Measurements from ENCODE around the gene HOXB9. TPM values are rescaled to one million over a fixed set of nuclear protein-coding genes. Genes with fewer than 3 reads are reported as not detected.

The HOXB9 gene
- total RNA-seq, 5 donors from 2014 or later (not counting 1 experiment from before 2014, with no cell fraction given), result 0.19 to 0.43 (median 0.30) TPM; not detected in 1

GRCh38 chr17:48599354-48599753 is 26.8 kb downstream of the HOXB9 start:
- DNase-seq (no peak), ATAC-seq (replicated peaks in 1 of 4) (no peak)
- H3K4me1 Mint-ChIP-seq, result peaks cover 35 to 49% (median 37%) of the 10 kb centered on the region in 3 donors
- no peaks in the 10 kb centered on the region for H3K9me3 Mint-ChIP-seq
- Histone ChIP-seq H3K27ac (ENCODE audit: low read length) (no peak overlapping the region), H3K4me1 (ENCODE audit: control insufficient read depth in 1 of 2, extremely low read depth in 1 of 2, insufficient read depth in 2 of 2, low read length in 2 of 2) (peaks cover 8 to 57% of the 10 kb centered on the region in 2 experiments), H3K36me3 (ENCODE audit: control insufficient read depth in 2 of 2, extremely low read depth in 1 of 2, insufficient read depth in 1 of 2, low read length in 1 of 2) (no peaks in the 10 kb centered on the region), H3K27me3 (replicated peaks in 1 of 2; ENCODE audit: control insufficient read depth in 2 of 2, extremely low read depth in 1 of 2, insufficient read depth in 2 of 2, low read length in 1 of 2) (peaks cover 15 to 97% of the 10 kb centered on the region in 2 experiments), H3K4me3 (ENCODE audit: control insufficient read depth in 1 of 2, extremely low read depth in 1 of 2, low read length in 1 of 2) (no peak overlapping the region), H3K9me3 (no peaks in the 10 kb centered on the region)
- ChIA-PET POLR2A (no interaction called here), CTCF (no interaction called here)
- peaks cover 90 to 96% of the 10 kb centered on the region in 2 donors for H3K27me3 Mint-ChIP-seq
- no peak overlapping the region for H3K4me3 Mint-ChIP-seq
- no peak overlapping the region for H3K27ac Mint-ChIP-seq
- no CpG with 5 or more reads among the region's 5 CpGs for WGBS (ENCODE audit: insufficient coverage)
- H3K36me3 Mint-ChIP-seq, result no peaks in the 10 kb centered on the region

DNA sequence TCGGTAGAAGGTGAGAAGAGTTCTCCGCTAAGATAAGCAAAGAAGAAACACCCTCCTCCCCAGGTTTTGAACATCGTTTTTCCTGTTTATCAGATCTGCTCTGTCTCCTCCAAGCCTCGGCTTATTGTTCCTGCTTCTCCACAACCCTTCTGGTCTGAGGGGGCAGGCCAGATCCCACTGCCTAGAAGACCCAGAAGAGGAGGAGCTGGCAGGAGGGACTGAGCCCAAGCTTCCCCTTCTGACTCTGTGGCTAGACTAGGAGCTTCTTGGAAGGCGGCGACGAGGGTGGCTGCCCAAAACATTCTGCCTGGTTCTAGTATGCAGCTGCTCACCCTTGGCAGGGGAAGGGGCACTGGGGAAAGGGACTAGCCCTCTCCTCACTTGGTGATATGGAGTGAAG is 27.4 kb downstream of the HOXB9 start:
- Histone ChIP-seq H3K27ac (ENCODE audit: low read length) (no peak overlapping the region), H3K4me3 (ENCODE audit: control insufficient read depth in 1 of 2, extremely low read depth in 1 of 2, low read length in 1 of 2) (no peak overlapping the region), H3K9me3 (no peaks in the 10 kb centered on the region), H3K4me1 (ENCODE audit: control insufficient read depth in 1 of 2, extremely low read depth in 1 of 2, insufficient read depth in 2 of 2, low read length in 2 of 2) (peaks cover 8 to 56% of the 10 kb centered on the region in 2 experiments), H3K27me3 (replicated peaks in 1 of 2; ENCODE audit: control insufficient read depth in 2 of 2, extremely low read depth in 1 of 2, insufficient read depth in 2 of 2, low read length in 1 of 2) (peaks cover 12 to 96% of the 10 kb centered on the region in 2 experiments), H3K36me3 (ENCODE audit: control insufficient read depth in 2 of 2, extremely low read depth in 1 of 2, insufficient read depth in 1 of 2, low read length in 1 of 2) (no peaks in the 10 kb centered on the region)
- no peaks in the 10 kb centered on the region for H3K36me3 Mint-ChIP-seq
- ATAC-seq (replicated peaks in 1 of 4) (no peak), DNase-seq (no peak)
- H3K27ac Mint-ChIP-seq, result no peak overlapping the region
- peaks cover 90 to 96% of the 10 kb centered on the region in 2 donors for H3K27me3 Mint-ChIP-seq
- 67% methylated on average over 1 of the region's 7 CpGs for WGBS (ENCODE audit: insufficient coverage)
- POLR2A ChIA-PET, result no interaction called here
- CTCF ChIA-PET, result interaction anchor here in 1 of 2 donors (0.9 kb wide), 1 partner anchor 14 kb away, joined by 4 read pairs; no protein-coding TSS in a partner anchor
- H3K4me1 Mint-ChIP-seq, result peaks cover 35 to 53% (median 38%) of the 10 kb centered on the region in 3 donors
- peak overlapping the region; percentile 10 to 81 (median 74) for H3K4me3 Mint-ChIP-seq
- H3K9me3 Mint-ChIP-seq, result no peaks in the 10 kb centered on the region

DNA sequence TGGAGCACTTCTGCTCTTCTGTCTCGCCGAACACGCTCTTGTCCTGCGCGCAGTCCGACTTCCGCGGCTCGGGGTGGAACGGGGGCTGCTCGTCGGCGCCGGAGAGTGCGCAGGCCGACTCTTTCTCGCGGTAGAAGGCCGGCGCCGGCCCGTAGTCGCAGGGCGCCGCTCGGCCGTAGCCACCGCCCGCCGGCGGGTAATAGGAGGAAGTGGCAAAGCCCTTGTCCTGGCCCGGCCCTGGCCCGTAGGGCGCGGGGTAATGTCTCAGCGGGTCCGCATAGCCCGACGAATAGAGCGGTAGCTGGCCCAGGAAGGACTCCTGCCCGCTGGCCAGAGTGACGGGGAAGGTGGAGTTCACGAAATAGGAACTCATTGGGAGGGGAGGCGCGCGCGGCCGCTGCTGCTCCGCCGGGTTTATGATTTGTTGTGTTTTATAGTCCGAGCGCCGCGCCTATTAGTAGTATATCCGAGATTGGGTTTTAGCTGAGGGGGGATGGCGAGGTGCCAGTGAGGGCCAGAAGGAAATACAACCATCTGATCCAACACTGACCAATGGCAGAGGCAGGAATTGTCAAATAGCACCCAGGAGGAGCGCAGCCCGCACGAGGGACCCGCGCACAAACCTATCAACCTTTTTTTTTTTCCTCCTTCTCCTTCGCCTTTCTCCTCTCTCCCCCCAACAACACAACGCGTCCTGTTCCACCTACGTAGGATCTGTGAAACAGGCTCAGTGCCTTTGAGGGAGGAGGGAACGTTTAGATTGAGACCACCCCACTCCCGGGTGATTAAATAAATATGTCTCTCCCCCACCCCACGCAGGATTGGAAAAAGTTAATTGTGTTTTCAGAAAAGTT is 28.2 kb downstream of the HOXB9 start:
- Mint-ChIP-seq H3K27ac (no peak overlapping the region), H3K4me3 (peak overlapping the region; percentile 64 to 81 (median 74)), H3K36me3 (no peaks in the 10 kb centered on the region), H3K4me1 (peaks cover 42 to 53% (median 46%) of the 10 kb centered on the region in 3 donors), H3K9me3 (no peaks in the 10 kb centered on the region), H3K27me3 (peaks cover 89 to 94% of the 10 kb centered on the region in 2 donors)
- CTCF ChIA-PET, result interaction anchor here in 1 of 2 donors (0.9 kb wide), 1 partner anchor 15 kb away, joined by 4 read pairs; no protein-coding TSS in a partner anchor
- H3K27ac ChIP-seq (ENCODE audit: low read length), result no peak overlapping the region
- peak overlapping the region; percentile 41 to 46 for H3K4me3 ChIP-seq (ENCODE audit: control insufficient read depth in 1 of 2, extremely low read depth in 1 of 2, low read length in 1 of 2)
- no peaks in the 10 kb centered on the region for H3K9me3 ChIP-seq
- H3K27me3 ChIP-seq (replicated peaks in 1 of 2; ENCODE audit: control insufficient read depth in 2 of 2, extremely low read depth in 1 of 2, insufficient read depth in 2 of 2, low read length in 1 of 2), result peaks cover 12 to 95% of the 10 kb centered on the region in 2 experiments
- DNase-seq (peak in 5 of 35 experiments; percentile 37 to 50 (median 42)), ATAC-seq (replicated peaks in 1 of 4) (peak; percentile 15 to 52 (median 36))
- no peaks in the 10 kb centered on the region for H3K36me3 ChIP-seq (ENCODE audit: control insufficient read depth in 2 of 2, extremely low read depth in 1 of 2, insufficient read depth in 1 of 2, low read length in 1 of 2)
- peaks cover 12 to 60% of the 10 kb centered on the region in 2 experiments for H3K4me1 ChIP-seq (ENCODE audit: control insufficient read depth in 1 of 2, extremely low read depth in 1 of 2, insufficient read depth in 2 of 2, low read length in 2 of 2)
- POLR2A ChIA-PET, result no interaction called here
- 1% methylated on average over 50 of the region's 68 CpGs for WGBS (ENCODE audit: insufficient coverage)

GRCh38 chr17:48597528-48597777 is 28.7 kb downstream of the HOXB9 start:
- H3K4me1 ChIP-seq (ENCODE audit: control insufficient read depth in 1 of 2, extremely low read depth in 1 of 2, insufficient read depth in 2 of 2, low read length in 2 of 2), result peaks cover 12 to 60% of the 10 kb centered on the region in 2 experiments
- H3K36me3 ChIP-seq (ENCODE audit: control insufficient read depth in 2 of 2, extremely low read depth in 1 of 2, insufficient read depth in 1 of 2, low read length in 1 of 2), result no peaks in the 10 kb centered on the region
- H3K36me3 Mint-ChIP-seq, result no peaks in the 10 kb centered on the region
- H3K27ac Mint-ChIP-seq, result no peak overlapping the region
- ATAC-seq (replicated peaks in 1 of 4) (peak in 2 of 4 experiments; percentile 53 to 58), DNase-seq (peak in 3 of 35 experiments; percentile 44 to 66 (median 48))
- H3K4me3 Mint-ChIP-seq, result peak overlapping the region; percentile 64 to 81 (median 74)
- POLR2A ChIA-PET, result no interaction called here
- no peak overlapping the region for H3K27ac ChIP-seq (ENCODE audit: low read length)
- H3K9me3 Mint-ChIP-seq, result no peaks in the 10 kb centered on the region
- H3K4me3 ChIP-seq (ENCODE audit: control insufficient read depth in 1 of 2, extremely low read depth in 1 of 2, low read length in 1 of 2), result peak overlapping the region; percentile 41 to 46
- CTCF ChIA-PET, result no interaction called here
- peaks cover 46 to 54% (median 51%) of the 10 kb centered on the region in 3 donors for H3K4me1 Mint-ChIP-seq
- 0% methylated on average over 14 of the region's 16 CpGs for WGBS (ENCODE audit: insufficient coverage)
- H3K9me3 ChIP-seq, result no peaks in the 10 kb centered on the region
- peaks cover 89 to 94% of the 10 kb centered on the region in 2 donors for H3K27me3 Mint-ChIP-seq
- H3K27me3 ChIP-seq (replicated peaks in 1 of 2; ENCODE audit: control insufficient read depth in 2 of 2, extremely low read depth in 1 of 2, insufficient read depth in 2 of 2, low read length in 1 of 2), result peaks cover 12 to 93% of the 10 kb centered on the region in 2 experiments

- Histone ChIP-seq H3K4me3 (ENCODE audit: control insufficient read depth in 1 of 2, extremely low read depth in 1 of 2, low read length in 1 of 2) (peak overlapping the region; percentile 41 to 64), H3K36me3 (ENCODE audit: control insufficient read depth in 2 of 2, extremely low read depth in 1 of 2, insufficient read depth in 1 of 2, low read length in 1 of 2) (no peaks in the 10 kb centered on the region), H3K4me1 (ENCODE audit: control insufficient read depth in 1 of 2, extremely low read depth in 1 of 2, insufficient read depth in 2 of 2, low read length in 2 of 2) (peaks cover 10 to 60% of the 10 kb centered on the region in 2 experiments), H3K9me3 (no peaks in the 10 kb centered on the region), H3K27ac (ENCODE audit: low read length) (no peak overlapping the region), H3K27me3 (replicated peaks in 1 of 2; ENCODE audit: control insufficient read depth in 2 of 2, extremely low read depth in 1 of 2, insufficient read depth in 2 of 2, low read length in 1 of 2) (peaks cover 12 to 93% of the 10 kb centered on the region in 2 experiments)
- POLR2A ChIA-PET, result no interaction called here
- H3K36me3 Mint-ChIP-seq, result no peaks in the 10 kb centered on the region
- peaks cover 90 to 92% of the 10 kb centered on the region in 2 donors for H3K27me3 Mint-ChIP-seq
- CTCF ChIA-PET, result interaction anchor here (0.6 to 1.0 kb wide), 2 partner anchors 22 to 482 kb away, joined by 3 to 16 read pairs; no protein-coding TSS in a partner anchor
- WGBS (ENCODE audit: insufficient coverage), result 15% methylated on average over 13 of the region's 26 CpGs
- no peaks in the 10 kb centered on the region for H3K9me3 Mint-ChIP-seq
- H3K4me3 Mint-ChIP-seq, result peak overlapping the region; percentile 60 to 82 (median 74)
- ATAC-seq (replicated peaks in 1 of 4), result no peak
- peak overlapping the region in 1 of 2 donors; percentile 85 for H3K27ac Mint-ChIP-seq
- no peak for DNase-seq
- peaks cover 44 to 53% (median 52%) of the 10 kb centered on the region in 3 donors for H3K4me1 Mint-ChIP-seq
These were observed 29.2 kb downstream of the HOXB9 start for GRCh38 chr17:48596735-48597527.
